ENCODE measurements around the gene PSME3.
"Not testable (repeated sequence)": the region's sequence is repeated elsewhere in the genome, so short reads cannot be mapped to it uniquely, and the experiment has no call there.

The PSME3 gene

GRCh38 chr17:42878924-42879595 lies 45.9 kb downstream of the PSME3 start:
- no peak for DNase-seq

- DNase-seq: no peak
These were observed 46.4 kb downstream of the PSME3 start for GRCh38 chr17:42879596-42879985.

GRCh38 chr17:42880776-42881310 lies 47.6 kb downstream of the PSME3 start:
- no peak for DNase-seq

GRCh38 chr17:42881706-42882105 lies 48.5 kb downstream of the PSME3 start:
- not testable (repeated sequence) for DNase-seq

GRCh38 chr17:42882166-42882565 lies 49.0 kb downstream of the PSME3 start:
- DNase-seq: no peak

GRCh38 chr17:42883802-42884558 lies 50.8 kb downstream of the PSME3 start:
- DNase-seq: no peak

GRCh38 chr17:42885806-42886205 lies 52.6 kb downstream of the PSME3 start:
- not testable (repeated sequence) for DNase-seq

- DNase-seq: peak; percentile 35
These were observed 53.3 kb downstream of the PSME3 start for GRCh38 chr17:42886283-42887176.

- no peak for DNase-seq
These were observed 56.6 kb downstream of the PSME3 start for GRCh38 chr17:42889809-42890208.

GRCh38 chr17:42891539-42892152 lies 58.4 kb downstream of the PSME3 start:
- DNase-seq: no peak

GRCh38 chr17:42893359-42893758 lies 60.2 kb downstream of the PSME3 start:
- DNase-seq: peak; percentile 58

All from GF-D8 (cell line).